SW 1271 (cell line): Measurements from ENCODE around the gene TMEM164.
"Not testable (repeated sequence)": the region's sequence is repeated elsewhere in the genome, so short reads cannot be mapped to it uniquely, and the experiment has no call there.

Experiments used
- DNase-seq, 2 experiments: peaks; one replicate each; lab custom pipeline; 2025; lab: John Stamatoyannopoulos, UW

The TMEM164 gene

DNA sequence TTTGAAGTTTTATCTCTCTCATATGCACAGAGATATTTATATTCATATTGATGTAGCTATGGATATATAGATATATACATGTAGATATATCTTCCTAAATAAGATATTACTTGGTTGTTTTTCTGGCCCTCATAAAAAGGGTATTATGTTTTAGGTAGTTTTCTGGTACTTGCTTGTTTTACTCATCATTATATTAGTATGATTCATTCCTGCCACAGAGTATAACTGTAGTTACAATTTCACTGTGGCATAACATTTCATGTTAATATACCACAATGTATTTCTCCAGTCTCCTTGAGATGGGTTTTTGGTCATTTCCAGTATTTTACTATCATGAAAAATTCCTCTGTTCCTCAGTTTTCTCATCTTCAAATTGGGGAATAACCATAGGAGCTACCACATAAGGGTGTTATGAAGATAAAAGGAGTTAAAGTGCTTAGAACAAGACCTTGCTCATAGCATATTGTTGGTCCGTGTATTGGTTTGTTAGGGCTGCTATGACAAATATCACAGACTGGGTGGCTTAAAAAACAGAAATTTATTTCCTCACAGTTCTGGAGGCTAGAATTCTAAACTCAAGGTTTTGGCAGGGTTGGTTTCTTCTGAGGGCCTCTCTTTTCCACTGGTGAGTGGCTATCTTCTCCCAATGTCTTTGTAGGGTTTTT is 129.7 kb downstream of the TMEM164 start:
- no peak for DNase-seq

DNA sequence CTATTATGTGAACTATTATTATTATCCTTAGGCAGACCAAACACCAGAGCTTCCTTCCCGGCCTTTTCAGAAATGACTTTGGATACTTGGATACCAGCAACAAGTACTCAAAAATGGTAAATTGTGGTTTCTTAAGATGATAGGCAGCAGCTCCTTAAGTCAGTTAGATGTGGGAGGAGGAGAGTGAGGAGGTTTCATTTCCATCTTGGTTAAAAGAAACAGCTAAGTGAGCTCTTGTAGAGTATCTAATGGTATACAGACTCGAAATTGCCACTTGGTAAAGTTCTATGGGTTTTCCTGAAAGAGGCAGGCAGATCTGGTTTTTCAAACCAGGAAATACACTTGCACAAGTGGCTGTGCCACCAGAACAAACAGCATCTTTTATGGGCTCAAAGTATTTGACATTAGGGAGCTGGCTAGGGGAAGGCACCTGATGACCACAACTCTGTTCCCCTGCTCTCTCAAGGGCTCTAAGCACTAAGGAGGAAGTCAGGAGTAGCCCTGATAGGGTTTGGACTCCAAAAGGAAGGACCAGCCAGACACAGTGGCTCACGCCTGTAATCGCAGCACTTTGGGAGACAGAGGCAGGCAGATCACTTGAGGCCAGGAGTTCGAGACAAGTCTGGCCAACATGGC is 130.9 kb downstream of the TMEM164 start:
- no peak for DNase-seq

DNA sequence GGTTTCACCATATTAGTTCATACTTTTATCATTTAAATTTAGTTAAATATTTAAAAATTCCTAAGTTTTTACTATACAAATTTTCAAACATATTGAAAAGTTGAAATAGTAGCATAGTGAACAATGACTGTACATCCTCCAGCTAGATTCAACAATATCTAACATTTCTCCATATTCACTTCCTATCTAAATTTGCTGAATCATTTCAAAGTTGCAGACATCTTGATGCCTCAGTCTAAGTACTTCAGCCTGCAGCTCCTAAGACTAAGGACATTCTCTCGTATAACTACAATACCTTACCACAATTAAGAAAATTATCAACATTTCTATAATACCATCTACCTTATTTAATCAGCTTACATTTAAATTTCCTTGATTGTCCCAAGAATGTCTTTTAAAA is 132.7 kb downstream of the TMEM164 start:
- DNase-seq = no peak

DNA sequence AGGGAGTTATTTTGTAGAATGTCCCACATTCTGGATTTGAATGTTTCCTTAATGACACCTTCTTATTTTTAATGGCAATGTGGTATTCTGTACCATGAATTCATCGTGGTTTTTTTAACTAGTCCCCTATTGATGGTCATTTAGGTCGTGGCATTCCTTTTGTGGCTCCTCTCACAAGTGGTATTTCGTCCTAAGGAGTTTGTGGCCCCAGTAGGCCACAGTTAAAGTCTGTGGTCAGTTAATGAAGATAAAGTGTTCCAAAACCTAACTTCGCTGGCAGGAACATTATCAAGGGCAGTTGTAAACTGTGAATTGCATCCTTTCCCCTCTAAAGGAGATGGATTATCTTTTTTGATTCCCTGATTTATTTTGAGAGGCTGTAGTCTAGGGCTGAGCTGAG is 133.2 kb downstream of the TMEM164 start:
- DNase-seq = no peak

DNA sequence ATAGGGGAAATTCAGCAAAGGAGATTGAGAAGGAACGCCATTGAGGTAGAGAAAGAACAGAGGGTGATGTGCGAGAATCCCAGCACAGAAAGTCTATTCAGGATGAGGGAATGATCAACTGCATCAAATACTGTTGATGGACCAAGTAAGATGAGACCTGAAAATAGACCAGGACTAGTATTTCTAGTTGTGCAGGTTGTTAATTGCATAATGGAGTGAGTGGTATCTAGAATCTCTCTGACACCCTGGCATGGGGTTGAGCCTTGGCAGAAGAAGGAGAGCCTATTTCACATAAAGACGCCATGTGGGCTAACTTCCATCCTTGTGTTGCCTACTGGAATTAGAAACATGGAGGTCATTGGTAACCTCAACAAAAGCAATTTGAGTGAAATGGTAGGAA is 135.6 kb downstream of the TMEM164 start:
- no peak for DNase-seq

DNA sequence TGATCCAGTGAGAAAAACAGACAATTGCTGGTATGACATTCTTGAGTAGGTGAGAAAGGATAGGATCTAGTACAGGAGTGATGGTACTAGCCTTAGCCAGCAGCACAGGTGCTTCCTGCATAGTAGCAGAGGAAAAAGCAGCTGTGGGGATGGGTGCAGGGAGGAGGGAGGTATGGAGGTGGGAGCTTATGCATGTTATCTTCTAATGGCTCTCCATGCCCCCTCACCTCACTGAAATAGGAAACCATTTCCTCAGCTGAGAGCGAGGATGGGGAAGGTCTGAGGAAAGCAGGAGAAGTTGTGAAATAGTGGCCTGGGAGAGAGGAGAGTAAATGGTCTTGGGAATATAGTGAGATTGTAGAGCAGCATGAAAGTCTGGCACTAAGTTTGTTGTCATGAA is 136.3 kb downstream of the TMEM164 start:
- DNase-seq = no peak

DNA sequence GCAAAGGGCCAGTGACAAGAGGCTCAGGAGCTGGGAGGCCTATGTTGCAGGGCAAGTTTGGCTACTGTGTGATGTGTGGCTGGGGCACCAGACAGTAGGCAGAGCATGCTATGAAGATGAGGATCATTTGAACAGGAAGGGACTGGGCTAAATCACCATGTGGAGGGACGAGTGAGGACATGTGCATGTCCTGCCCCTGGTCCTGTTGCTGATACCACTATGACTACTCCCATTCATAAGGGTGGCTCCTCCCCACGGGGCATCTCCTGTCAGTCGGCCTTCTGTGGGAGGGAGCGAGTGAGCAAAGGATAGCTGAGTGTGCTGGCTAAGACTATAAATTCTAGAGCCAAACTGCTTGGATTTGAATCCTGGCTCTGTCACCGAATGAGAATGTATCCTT is 139.2 kb downstream of the TMEM164 start:
- DNase-seq = no peak

DNA sequence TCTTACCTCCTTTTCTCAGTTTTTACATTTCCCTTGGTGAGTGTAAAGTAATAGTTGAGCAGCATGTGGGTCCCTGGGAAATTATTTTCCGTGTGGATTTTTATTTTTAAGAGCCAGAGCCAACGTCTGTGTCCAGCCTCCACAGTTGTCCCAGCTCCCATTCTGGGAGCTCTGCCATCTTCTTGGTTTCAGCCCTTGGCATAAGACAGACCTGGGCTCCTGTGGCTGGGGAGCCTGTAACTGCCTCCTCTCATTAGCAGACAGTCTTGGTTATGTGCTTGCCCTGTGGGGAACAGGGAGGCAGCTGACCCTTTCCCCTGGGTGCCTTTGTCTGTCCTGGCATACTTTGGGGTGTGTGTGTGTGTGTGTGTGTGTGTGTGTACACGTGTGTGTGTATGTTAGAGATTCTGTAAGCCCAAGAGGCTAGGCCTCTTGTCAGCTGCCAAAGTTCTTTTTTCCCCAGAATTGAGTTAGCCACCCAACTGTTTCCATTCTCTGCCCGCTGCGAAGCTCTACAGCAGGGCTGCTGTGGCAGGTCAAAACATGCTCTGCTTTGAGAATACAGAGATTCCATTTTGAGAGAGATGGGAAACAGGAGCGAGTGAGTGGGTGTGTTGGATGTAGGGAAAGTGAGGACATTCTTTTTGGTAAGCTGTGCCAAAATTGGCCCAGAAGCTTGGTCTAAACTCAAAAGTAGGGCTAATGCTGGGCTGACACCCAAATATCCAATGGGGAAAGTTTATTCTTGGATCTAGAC is 140.7 kb downstream of the TMEM164 start:
- DNase-seq = no peak

DNA sequence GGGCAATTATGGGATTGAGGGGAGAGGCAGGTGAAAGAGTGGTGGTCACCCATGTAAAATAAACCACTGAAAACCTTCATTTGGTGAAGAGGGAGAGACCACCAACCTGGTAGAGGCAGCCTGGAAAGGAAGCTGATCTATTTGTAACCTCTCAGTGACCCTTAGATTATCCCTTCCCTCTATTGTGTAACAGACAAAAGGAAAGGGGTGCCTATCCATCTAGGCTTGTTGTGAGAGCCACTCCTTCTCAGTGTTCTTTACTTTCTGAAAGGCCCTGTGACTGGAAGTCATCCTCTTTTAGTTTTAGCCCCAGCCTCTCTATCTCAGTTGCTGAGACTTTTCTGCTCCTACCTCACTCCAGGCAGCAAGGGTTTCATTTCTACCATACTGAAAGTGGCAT is 142.4 kb downstream of the TMEM164 start:
- no peak for DNase-seq

DNA sequence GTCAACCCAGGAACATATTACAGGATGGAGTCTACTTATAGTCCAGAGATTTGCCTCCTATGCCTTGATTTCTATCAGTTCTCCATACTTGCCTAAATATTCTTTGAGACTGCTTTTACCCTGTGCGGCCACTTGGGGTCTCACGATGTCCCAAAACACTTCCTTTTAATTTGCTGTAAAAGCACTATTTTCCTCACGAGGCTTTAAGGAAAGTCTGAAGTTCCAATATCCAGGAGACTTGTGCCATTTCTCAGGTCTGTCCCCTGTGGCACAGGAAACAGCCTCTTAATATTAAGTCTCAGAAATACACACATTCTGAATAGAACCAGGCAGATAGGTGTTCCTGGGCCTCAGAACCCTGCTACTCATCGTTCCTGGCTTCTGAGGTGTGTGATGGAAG is 142.9 kb downstream of the TMEM164 start:
- DNase-seq = peak in 1 of 2 experiments; percentile 3

DNA sequence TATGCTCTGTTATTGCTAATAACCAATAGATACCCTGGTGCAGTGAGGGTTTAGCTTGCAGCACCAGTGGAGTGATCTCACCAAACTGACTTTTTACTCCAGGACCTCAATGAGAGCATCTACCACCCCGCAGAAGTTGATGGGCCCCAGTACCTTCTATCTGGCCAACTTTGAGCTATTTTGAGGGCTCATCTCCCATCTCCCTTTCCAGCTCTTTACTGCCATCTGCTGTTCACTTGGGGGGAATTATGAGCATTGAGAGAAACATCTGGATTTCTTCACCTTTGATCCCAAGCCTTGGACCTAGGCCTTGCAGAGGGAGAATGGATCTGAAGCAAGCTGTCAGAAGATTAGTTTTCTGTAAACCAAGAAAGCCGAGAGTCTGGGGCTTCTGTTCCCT is 143.6 kb downstream of the TMEM164 start:
- DNase-seq = no peak

DNA sequence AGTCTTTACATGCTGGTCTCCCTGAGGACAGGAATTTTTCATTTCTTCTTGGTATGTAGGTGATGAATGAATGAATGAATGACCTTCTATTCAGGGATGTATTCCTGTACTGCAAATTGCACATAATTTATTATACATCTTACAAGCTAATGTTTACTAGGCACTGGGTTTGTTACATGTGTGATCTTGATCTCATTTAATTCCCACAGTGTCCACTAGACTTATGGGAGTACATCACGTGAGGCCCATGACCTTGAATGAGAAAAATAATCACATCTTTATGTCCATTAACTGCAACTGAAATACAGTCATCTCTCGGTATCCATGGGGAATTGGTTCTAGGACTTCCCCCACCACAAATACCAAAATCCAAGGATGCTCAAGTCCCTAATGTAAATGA is 150.3 kb downstream of the TMEM164 start:
- no peak for DNase-seq

DNA sequence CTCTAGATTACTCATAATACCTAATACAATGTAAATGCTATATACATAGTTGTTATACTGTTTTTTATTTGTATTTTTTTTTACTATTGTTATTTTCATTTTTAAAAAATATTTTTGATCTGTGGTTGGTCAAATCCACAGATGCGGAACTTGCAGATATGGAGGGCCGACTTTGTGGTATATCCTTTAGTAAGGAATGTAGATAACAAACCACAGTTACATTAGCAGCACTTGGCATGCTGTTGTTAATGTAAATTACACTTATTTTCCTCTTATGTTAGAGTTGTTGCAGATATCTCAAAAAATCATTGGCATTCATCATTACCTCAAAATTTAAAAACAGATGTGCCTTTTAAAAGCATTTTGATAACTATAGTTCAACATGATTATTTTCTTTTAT is 151.0 kb downstream of the TMEM164 start:
- DNase-seq = no peak

DNA sequence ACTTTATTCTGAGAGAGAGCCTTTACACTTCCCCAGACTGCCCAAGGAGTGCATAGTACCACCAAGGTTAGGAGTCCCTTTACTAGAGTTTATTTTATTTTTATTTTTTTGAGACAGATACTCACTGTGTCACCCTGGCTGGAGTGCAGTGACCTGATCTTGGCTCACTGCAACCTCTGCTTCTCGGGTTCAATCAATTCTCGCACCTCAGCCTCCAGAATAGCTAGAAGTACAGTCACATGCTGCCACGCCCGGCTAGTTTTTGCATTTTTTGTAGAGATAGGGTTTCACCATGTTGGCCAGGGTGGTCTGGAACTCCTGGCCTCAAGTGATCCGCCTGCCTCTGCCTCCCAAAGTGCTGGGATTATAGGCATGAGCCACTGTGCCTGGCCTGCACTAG is 151.4 kb downstream of the TMEM164 start:
- DNase-seq = not testable (repeated sequence)

DNA sequence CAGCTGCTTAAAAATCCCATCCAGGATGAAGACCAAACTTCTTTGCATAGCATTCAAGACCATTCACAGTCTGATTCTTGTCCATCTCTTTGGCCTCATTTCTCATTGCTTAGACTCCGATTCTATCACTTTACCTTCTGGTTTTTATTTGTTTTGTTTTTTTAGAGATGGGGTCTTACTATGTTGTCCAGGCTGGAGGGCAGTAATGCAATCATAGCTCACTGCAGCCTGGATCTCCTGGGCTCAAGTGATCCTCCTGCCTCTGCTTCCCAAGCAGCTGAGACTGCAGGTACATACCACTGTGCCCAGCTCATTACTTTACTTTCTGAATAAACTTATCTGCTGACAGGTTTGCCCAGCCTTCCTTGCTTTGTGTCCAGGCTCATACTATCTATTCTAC is 152.8 kb downstream of the TMEM164 start:
- DNase-seq = no peak

DNA sequence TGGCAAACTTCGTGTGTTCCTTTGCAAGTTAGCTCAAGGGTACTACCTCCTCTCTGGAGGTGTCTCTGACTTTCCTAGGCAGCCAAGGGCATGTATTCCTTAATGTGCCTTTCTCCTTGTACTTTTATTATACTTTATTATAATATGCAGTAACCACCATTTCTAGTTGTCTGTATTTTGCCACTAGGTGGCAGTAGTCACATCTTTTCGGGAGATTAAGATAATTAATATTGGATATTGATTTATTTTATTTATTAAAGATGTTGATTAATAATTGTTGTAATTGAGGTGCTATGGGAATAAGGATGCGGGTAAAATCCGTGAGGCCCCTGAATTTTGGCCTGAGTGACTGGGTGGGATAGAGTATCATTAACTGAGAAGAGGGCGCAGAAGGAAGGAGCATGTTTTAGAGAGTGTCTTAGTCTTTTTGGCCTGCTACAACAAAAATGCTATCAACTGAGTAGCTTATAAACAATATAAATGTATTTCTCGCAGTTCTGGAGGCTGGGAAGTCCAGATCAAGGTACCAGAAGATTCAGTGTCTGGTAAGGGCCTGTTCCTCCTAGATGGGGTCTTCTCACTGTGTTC is 153.3 kb downstream of the TMEM164 start:
- peak in 1 of 2 experiments; percentile 1 for DNase-seq

DNA sequence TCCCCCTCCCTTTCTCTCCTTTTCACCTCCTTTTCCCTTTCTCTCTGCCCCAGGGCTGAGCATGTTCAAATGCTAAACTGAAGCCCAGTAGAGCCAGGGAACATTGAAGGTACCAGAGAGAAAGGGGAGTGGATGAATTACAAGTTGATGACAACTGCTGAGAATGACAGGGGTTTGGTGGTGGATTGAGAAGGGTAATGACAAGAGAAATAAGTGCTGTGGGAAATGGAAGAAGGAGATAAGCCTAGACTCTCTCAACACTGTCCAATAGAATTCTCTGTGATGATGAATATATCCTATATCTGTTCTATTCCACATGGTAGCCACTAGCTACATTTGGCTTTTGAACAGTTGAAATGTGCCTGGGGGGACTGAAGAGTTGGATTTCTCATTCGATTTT is 154.5 kb downstream of the TMEM164 start:
- no peak for DNase-seq

DNA sequence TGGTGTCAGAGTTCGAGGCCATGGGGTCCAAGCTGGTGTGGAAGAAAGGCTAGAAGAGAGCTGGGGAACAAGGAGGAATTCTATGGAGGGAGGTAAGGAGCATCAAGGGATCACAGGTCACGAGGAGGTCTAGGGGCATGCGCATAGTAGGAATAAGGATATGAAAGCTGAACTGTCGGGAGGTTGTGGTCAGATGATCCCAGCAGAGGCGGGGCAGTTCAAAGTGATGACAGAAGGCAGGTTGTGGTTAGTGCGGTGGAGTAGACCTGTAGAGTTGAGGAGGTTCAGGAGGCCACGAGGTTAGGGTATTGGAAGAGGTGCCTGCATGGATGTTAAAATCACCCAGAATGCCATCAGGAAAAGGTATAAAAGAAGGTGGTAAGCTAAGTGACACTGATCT is 156.3 kb downstream of the TMEM164 start:
- no peak for DNase-seq

DNA sequence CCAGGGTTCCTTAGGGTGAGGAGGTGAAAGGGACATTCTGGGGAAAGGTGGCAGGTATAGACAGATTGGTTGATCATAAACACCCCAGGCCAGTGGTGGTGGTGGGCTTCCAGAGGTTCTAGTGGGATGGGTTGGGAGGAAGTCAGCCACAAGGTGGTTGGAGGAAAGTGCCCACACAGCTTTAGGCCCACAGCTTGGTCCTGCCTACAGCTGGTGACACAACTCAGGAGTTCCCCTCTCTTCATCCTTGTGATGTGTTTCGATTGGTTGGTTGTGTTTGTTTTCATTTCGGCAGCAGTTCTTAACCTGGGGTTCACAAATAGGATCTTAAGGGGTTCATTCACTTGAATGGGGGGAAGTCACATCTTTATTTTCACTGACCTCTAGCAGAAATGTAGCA is 157.0 kb downstream of the TMEM164 start:
- DNase-seq = no peak

DNA sequence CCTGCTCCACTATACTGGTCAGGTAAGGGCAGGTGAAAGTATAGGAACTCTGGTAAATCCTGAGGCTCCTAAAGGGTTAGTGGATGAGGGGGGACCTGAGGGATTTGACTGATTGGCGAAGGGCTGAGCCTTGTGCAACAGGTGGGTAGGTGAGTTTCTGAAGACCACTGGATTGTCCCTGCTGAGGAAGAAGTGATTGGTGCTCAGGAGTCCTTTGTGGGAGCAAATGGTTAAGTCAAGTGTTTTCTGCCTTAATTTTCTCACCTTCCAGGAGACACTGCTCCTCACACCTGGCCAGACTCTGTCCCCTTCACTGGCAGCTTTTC is 158.4 kb downstream of the TMEM164 start:
- no peak for DNase-seq

DNA sequence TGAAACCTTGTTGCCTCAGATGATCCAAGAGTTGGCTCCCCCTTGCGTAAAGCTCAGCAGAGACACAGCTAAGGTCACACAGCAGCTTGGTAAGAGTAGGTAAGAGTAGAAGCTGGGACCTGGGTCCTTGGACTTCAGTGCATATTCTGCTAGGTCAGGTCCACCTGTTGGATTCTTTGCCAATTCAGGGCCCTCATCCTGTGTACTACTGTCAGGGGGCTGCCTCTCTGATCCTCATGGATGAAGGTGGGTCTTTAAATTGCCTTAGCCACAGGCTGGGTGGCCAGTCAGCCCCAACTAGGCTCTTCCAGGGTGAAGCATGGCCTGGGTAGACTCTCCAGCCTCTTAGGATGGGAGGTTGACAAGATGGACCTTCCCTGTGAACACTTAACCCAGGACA is 159.2 kb downstream of the TMEM164 start:
- no peak for DNase-seq

DNA sequence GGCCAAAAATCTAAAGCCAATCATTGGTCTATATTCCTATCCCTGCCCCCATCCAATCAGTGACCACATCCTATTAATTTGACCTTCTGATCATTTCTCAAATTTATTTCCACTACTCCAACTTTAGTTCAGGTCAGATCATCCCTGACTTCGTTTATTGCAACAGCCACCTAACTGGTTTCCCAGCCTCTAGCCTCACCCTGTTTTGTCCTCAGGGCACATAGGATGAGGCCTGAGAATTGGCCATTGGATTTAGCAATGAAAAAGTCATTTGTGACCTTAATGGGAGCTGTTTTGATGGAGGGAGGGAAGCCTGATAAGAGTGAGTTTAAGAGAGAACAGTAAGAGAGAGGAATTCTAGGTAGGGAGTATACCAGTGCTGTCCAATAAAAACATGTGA is 160.0 kb downstream of the TMEM164 start:
- DNase-seq = no peak

DNA sequence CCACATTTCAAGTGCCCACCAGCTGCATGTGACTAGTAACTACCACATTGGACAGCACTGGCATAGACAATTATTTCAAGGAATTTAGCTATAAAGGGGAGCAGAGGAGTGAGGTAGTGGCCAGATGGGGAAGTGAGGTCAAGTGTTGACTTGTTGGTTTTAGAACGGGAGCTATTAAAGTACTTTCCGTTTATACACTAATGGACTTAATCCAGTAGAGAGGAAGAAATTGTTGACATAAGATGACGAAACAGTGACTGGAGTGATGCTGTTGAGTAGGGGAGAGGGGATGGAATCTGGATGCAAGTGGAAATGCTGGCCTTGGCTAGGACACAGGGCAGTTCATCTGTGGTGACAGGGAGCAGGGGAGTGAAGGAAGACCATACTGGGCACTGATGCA is 160.6 kb downstream of the TMEM164 start:
- DNase-seq = no peak
